ENCODE results near the gene PXT1. TPM values are rescaled to one million over a fixed set of nuclear protein-coding genes. Genes with fewer than 3 reads are reported as not detected.
A peak's percentile ranks its signal among the peaks of the same experiment; 100 is the strongest.

The PXT1 gene
- total RNA-seq, 2 donors from 2014 or later, result 0.24 TPM; not detected in 1

GRCh38 chr6:36431197-36431596, 11.5 kb downstream of the PXT1 start:
- Histone ChIP-seq H3K27ac (no peak overlapping the region), H3K36me3 (no peaks in the 10 kb centered on the region), H3K27me3 (no peaks in the 10 kb centered on the region), H3K4me1 (no peaks in the 10 kb centered on the region), H3K9me3 (no peaks in the 10 kb centered on the region), H3K4me3 (no peak overlapping the region)
- TF ChIP-seq, protein P1, sequence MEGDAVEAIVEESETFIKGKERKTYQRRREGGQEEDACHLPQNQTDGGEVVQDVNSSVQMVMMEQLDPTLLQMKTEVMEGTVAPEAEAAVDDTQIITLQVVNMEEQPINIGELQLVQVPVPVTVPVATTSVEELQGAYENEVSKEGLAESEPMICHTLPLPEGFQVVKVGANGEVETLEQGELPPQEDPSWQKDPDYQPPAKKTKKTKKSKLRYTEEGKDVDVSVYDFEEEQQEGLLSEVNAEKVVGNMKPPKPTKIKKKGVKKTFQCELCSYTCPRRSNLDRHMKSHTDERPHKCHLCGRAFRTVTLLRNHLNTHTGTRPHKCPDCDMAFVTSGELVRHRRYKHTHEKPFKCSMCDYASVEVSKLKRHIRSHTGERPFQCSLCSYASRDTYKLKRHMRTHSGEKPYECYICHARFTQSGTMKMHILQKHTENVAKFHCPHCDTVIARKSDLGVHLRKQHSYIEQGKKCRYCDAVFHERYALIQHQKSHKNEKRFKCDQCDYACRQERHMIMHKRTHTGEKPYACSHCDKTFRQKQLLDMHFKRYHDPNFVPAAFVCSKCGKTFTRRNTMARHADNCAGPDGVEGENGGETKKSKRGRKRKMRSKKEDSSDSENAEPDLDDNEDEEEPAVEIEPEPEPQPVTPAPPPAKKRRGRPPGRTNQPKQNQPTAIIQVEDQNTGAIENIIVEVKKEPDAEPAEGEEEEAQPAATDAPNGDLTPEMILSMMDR (IDR thresholded peaks at IDR 0.05), result no peak
- no peak for DNase-seq (ENCODE audit: low spot score)

DNA sequence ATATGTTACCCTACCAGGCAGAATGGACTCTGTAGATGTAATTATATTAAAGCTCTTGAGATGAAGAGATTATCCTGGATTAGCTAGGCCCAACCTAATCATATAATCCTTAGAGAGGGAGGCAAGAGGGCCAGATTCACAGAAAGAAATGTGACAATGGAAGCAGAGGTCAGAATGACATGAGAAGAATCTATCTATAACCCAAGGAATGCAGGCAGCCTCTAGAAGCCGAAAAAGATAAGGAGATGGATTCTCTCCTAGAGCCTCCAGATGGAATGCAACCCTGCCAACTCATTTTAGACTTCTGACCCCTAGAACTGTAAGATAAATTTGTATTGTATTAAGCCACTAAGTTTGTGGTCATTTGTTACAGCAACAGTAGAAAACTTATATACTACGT, 12.3 kb downstream of the PXT1 start:
- TF ChIP-seq, protein P1 (IDR thresholded peaks at IDR 0.05), result no peak
- Histone ChIP-seq H3K27ac (no peak overlapping the region), H3K27me3 (no peaks in the 10 kb centered on the region), H3K4me1 (no peaks in the 10 kb centered on the region), H3K36me3 (no peaks in the 10 kb centered on the region), H3K9me3 (no peaks in the 10 kb centered on the region), H3K4me3 (no peak overlapping the region)
- no peak for DNase-seq (ENCODE audit: low spot score)

- no peaks in the 10 kb centered on the region for H3K36me3 ChIP-seq
- H3K9me3 ChIP-seq, result no peaks in the 10 kb centered on the region
- no peaks in the 10 kb centered on the region for H3K4me1 ChIP-seq
- no peak overlapping the region for H3K27ac ChIP-seq
- no peak overlapping the region for H3K4me3 ChIP-seq
- no peaks in the 10 kb centered on the region for H3K27me3 ChIP-seq
- no peak for DNase-seq (ENCODE audit: low spot score)
- TF ChIP-seq, protein P1 (IDR thresholded peaks at IDR 0.05), result peak in 1 of 2 donors; percentile 30
Observed at GRCh38 chr6:36428911-36429310, 13.7 kb downstream of the PXT1 start.

DNA sequence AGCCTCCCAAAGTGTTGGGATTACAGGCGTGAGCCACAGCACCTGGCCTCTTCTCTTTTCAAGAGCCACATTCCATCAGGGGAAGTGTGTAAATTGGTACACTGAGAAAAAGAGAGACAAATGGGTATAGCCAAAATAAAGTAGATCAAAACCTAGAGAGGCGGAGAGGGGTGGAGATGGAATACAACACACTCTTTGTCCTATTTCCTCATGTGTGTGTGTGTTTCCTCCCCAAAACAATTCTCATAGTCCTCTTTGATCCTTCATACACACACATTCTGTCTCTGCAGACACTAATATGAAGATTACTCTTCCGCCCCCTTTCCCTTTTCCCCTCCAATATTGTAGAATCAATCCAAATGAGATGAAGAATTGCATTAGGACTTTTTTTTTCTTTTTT, 16.0 kb downstream of the PXT1 start:
- Histone ChIP-seq H3K36me3 (no peaks in the 10 kb centered on the region), H3K27me3 (no peaks in the 10 kb centered on the region), H3K27ac (no peak overlapping the region), H3K9me3 (no peaks in the 10 kb centered on the region), H3K4me3 (no peak overlapping the region), H3K4me1 (peaks cover 0 to 9% of the 10 kb centered on the region in 2 donors)
- DNase-seq (ENCODE audit: low spot score), result no peak
- TF ChIP-seq, protein P1 (IDR thresholded peaks at IDR 0.05), result no peak

DNA sequence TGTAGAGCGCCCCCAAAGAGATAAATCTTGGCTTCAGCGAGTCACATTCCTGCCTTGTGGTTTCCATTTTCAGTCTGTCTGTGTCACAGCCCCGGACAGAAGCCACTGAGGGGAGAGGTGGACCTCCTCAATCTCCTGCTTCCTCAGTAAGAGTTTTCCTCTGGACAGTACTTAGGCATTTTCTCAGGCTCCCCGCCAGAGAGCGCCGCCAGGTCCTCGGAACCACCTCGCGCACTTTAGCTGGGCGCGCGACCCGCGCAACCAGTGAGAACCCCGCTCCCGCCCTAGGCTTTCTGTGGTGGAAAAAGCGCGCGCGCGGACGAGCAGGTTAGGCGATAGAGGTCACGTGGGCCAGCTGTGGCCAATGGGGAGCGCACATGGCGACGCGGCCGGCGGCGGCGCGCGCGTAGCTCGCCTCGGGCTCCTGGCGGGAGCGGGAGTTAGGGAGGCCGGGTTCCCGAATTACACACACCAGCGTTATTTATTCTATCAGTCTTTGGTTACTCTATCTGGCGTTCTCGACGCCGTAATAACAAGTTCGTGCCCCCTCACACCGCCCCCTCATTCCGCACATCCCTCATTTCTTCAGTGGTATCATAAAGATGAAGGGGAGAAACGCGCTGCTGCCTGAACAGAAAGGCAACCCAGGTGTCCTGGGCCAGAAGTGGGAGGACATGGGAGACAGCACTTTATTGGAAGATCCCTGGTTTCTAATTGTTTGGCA, 19.4 kb downstream of the PXT1 start:
- TF ChIP-seq, protein P1 (IDR thresholded peaks at IDR 0.05), result peak; percentile 42 to 76
- no peaks in the 10 kb centered on the region for H3K36me3 ChIP-seq
- DNase-seq (ENCODE audit: low spot score), result peak; percentile 99
- peak overlapping the region; percentile 76 to 83 for H3K27ac ChIP-seq
- H3K4me1 ChIP-seq, result peaks cover 0 to 9% of the 10 kb centered on the region in 2 donors
- no peaks in the 10 kb centered on the region for H3K9me3 ChIP-seq
- peak overlapping the region; percentile 50 to 54 for H3K4me3 ChIP-seq
- no peaks in the 10 kb centered on the region for H3K27me3 ChIP-seq

GRCh38 chr6:36422714-36423100, 19.9 kb downstream of the PXT1 start:
- TF ChIP-seq, protein P1 (IDR thresholded peaks at IDR 0.05), result no peak
- Histone ChIP-seq H3K4me3 (peak overlapping the region; percentile 50 to 54), H3K27me3 (no peaks in the 10 kb centered on the region), H3K36me3 (no peaks in the 10 kb centered on the region), H3K9me3 (no peaks in the 10 kb centered on the region), H3K4me1 (peaks cover 0 to 9% of the 10 kb centered on the region in 2 donors), H3K27ac (peak overlapping the region; percentile 76 to 83)
- DNase-seq (ENCODE audit: low spot score), result no peak

Measured in right atrium auricular region (tissue), 2 donors.